ENCODE data around the gene HIF3A. TPM values are rescaled to one million over a fixed set of nuclear protein-coding genes. Genes with fewer than 3 reads are reported as not detected.

The HIF3A gene
- total RNA-seq, 1 donor from 2014 or later, result 81.4 TPM

DNA sequence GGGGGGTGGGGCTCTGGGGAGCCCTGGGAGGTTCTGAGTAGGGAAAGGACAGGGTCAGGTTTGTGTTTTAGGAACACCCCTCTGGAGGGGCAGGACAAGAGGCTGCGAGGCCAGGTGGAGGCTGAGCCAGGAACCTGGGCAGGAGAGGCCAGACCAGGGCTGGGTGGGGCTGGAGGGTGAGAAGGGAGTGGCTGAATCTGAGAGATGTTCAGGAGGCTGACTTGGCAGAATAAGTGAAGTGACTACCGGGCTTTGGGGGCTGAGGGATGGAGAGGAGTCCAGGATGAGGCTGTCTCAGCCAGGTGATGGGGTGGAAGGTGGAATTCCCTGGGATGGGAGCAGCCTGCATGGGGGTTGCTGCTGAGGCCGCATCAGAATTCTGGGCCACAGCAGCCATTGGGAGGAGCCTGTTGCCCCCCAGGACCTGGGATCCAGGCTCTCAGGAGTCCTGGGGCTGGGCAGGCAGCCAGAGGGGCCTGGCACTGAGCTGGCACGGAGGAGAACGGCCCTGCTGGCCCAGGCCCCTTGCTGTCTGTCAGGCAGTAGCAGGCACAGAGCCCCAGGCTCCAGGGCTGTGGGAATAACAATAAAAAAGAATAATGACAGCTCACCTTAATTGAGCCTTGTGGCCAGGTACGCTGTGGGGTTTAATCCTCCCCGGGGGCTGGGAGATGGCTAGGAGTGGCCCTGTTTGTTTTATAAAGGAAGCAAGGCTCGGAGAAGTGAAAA lies 53.4 kb downstream of the HIF3A start:
- intact Hi-C loops (cut with micrococcal nuclease), result no loop called here
- DNase-seq, result peak; percentile 60
- ATAC-seq, result peak; percentile 16

DNA sequence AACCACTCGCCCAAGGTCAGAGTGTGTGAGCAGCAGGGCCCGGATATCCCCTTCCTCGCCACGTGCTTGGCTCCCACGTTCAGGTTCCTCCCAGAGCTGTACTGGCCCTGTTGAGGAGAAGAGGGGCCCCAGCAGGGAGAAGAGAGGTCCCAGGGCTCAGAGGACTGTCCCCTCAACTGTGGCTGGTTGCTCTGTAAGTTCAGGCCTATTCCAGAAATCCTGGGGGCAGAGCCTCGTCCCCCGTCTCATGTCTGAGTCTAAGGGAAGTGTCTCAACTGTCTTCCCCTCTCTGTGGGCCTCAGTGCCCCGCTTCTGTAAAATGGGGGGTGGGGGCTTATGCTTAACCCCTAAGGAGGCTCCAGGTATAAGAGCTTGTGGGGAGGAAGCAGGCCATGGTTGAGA lies 53.9 kb downstream of the HIF3A start:
- no peak for DNase-seq
- peak; percentile 2 for ATAC-seq
- intact Hi-C loops (cut with micrococcal nuclease), result no loop called here

DNA sequence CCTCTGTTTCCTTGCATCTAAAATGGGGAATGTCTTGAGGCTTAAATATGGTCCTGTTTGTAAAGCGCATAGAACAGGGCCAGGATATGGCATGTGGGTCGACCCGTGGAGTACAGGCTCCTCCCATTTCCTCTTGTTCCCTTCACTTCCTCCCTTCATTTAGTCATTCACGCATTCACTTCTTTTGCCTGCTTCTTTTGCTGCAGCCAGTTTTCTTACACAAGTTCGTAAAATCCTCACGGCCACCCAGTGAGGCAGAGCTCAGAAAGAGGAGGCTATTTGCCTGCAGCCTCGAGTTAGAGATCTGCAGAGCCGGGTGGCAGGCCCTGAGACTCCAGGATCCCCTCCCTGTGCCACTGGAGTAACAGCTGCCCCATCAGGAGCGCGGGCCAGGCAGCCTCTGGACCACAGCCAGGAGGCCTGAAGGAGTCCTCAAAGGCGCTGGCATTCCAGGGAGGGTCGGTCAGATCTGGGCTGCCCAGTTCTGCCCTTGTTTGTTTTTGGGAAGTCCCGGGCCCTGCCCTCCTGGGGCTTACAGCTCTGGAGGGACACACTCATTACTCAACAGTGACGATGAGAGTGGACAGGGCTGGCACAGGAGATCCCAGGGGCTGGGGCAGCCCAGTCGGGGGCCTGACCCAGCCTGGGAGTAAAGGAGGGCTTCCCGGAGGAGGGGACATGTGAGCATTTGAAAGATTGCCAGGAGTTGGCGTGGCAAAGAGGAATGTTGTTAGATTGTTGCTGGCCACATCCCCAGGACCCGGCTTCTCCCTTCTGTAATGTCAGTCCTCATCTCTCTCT lies 54.6 kb downstream of the HIF3A start:
- ATAC-seq, result no peak
- intact Hi-C loops (cut with micrococcal nuclease), result no loop called here
- DNase-seq, result peak; percentile 65

DNA sequence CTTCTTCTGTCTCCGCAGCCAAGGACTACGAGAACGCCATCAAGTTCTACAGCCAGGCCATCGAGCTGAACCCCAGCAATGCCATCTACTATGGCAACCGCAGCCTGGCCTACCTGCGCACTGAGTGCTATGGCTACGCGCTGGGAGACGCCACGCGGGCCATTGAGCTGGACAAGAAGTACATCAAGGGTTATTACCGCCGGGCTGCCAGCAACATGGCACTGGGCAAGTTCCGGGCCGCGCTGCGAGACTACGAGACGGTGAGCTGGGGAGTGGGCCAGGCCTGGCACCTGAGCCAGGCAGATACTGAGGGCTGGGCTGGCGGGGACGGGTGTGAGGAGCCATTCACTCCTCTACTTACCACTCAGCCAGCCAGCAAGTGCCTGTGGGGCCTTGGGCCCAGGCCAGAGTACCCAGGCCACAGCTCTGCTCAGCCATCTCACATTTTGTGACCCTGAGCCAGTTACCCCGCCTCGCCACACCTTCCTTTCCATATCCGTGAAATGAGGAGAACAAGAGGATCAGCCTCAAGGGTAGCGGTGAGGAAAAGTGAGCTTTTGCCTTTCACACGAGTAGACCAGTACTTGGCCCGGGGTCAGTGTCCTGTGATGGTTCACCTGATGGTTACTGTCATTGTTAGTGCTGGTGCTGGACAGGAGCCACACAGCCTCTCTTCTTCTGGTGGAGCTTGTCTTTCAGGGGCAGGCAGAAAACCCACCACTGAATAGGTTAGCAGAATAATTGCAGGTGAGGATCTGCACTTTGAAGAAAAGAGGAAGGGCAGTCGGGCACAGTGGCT lies 57.1 kb downstream of the HIF3A start:
- no peak for DNase-seq
- intact Hi-C loops (cut with micrococcal nuclease), result no loop called here
- ATAC-seq, result no peak

DNA sequence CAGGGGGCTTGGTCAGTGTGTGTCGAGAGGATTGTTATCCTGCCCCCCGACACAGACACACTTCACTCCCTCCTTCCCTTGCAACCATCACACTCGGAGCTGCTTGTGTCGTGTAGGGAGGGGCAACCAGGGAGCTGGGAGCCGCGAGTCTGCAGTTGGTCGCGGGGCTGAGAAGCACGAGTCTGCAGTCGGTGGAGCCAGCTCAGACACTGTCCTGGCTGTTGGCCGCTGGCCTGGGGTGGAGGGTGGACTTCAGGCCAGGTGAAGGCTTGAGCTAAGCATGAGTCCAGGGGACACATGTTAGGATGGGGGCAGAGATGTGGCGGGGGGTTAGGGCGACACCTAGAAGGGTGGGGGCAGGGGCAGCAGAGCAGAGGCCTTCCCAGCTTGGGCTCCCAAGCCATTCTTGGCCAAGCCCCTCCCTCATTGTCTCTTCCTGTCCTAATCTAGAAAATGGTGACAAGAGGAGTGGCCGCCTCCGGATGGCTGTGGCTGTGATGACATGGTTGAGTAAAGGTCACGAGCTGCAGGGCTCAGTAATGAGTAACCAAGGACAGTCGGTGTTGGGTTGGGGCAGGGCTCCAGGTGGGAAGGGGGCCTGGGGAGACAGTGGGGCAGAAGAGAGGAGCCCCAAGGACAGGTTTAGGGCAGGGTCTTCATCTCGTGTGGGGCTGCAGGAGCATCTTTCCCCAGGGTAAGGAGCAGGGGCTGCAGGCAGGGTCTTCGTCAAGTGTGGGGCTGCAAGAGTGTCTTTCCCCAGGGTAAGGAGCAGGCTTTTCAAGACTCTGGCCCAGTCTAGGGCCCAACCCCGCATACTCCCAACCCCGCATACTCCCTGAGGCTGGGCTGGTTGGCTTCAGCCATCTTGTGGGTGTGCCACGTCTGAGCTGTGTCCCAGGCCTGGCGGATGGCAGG lies 58.6 kb downstream of the HIF3A start:
- intact Hi-C loops (cut with micrococcal nuclease), result no loop called here
- DNase-seq (no peak), ATAC-seq (peak; percentile 42)

DNA sequence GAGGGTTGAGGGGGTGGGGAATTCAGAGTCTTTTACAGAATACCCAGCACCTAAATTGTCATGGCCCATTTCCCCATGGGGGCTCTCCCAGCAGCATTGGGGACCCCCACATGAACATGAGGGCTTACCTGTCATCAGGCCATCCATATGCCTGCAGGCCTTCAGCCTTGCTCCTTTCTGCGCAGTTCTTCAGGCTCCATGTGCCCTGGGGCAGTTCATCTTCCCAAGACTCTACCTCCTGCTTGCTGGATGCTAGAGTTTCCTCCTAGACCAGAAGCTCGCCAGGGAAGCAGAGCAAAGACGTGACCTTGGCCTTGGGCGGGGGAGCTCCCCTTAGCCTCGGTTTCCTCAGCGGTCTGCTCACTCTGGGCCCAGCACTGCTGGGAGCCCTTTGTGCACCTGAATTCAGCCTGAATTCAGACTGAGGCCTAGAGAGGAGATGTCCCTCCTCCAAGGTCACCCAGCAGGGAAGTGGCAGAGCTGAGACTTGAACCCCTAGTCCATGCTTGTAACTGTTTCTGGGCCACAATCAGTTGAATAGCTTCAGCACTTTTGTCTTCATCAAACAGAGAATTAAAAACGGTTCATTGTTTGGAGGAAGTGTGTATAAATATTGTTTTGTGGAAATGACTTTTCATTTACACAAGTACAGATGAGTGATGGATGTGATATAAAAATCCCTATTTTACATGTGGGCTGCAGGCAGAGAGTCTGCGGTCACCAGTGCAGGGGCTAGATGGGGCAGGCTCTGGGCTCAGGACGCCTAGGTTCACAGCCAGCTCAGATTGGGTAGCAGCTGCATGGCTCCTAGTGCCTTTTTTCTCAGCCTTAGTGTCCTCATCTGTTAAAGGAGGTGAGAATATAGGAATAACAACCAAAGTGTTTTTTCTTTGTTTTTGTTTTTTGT lies 59.6 kb downstream of the HIF3A start:
- intact Hi-C loops (cut with micrococcal nuclease), result no loop called here

DNA sequence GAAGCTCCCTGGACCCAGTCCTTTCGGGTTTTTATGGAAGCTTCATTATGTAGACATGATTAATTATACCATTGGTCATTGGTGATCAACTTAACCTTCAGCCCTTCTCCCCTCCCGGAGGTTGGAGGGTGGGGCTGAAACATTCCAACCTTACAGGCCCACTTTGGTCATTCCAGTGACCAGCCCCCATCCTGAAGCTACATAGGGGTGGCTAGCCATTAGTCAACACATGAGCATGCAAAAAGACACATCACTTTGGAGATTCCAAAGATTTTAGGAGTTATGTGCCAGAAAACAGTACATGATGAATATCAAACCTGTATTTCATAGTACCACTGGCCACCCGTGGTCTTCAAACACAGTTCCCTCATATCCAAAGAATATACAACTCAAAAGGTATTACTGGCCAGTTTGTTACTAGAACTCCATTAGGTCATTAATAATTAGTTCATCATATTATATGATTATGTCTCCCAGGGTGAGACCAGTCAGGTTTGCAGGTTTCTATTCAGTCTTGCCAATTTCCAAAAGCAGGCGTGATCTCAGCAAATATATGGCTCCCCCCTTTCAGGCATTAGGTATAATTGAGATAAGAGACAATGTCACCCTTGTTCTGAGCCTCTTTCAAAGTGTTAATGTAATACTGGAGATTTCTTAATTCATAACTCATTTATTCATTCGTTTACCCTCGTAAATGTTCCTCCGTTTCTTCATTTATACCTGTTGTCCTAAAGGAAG lies 61.2 kb downstream of the HIF3A start:
- ATAC-seq (no peak), DNase-seq (no peak)
- intact Hi-C loops (cut with micrococcal nuclease), result no loop called here

More for the DNA sequence above, 59.6 kb downstream of the HIF3A start:
- DNase-seq, result no peak
- ATAC-seq, result no peak

DNA sequence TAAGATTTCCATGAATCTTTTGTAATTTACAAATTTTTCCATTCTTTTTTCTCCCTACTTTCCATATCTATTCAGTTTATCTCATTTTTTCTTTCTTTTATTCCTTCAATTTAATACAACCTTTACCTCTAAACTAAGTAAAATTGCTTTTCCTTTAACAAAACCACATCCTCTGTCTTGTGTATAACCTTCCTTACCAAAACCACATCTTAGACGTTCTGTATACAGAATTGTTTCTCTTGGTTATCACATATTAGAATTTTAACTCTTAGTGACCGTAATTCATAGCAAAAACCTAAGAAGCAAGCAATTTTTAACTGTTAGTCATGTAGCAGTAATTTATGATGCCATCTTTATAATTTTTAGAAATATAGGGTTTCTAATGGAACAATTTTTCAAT lies 65.1 kb downstream of the HIF3A start:
- no peak for ATAC-seq
- DNase-seq, result no peak
- intact Hi-C loops (cut with micrococcal nuclease), result no loop called here

DNA sequence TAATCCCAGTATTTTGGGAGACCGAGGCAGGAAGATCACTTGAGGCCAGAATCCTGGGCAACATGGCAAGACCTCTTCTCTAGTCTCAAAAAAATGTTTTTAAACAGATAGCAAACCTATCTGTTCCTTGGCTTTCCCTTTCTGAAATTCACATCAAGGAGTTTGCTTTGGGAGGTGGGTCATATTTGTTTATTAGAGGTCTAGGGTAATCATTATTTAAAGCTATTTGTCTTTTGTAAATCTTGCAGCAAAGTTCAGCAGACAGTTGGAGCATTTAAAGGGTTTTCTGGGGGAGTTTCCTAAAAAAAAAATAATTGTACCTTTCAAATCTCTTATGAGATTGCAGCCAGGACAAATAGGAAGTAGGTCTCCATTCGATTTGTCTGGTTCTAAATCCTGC lies 67.5 kb downstream of the HIF3A start:
- DNase-seq, result no peak
- intact Hi-C loops (cut with micrococcal nuclease), result no loop called here
- ATAC-seq, result no peak

DNA sequence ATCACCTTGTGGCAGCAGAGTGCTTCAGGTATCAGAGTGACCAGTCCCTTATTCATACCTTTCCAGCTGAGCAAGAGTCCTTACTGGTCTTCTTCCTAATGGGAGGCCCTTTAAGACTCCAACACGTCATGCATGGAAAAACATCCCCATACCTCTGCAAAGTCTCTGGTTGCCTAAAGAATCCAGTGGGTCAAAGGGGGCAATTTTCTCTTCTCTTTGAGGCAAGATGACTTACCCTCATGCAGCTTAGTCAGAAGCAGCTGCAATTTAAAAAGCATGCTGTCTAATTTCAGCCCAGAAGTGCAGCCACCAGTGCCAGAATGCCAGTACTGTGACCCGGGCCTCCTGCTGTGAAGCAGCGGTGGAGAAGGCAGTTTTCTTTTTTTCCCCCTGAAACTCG lies 68.7 kb downstream of the HIF3A start:
- intact Hi-C loops (cut with micrococcal nuclease), result no loop called here
- ATAC-seq (no peak), DNase-seq (no peak)

DNA sequence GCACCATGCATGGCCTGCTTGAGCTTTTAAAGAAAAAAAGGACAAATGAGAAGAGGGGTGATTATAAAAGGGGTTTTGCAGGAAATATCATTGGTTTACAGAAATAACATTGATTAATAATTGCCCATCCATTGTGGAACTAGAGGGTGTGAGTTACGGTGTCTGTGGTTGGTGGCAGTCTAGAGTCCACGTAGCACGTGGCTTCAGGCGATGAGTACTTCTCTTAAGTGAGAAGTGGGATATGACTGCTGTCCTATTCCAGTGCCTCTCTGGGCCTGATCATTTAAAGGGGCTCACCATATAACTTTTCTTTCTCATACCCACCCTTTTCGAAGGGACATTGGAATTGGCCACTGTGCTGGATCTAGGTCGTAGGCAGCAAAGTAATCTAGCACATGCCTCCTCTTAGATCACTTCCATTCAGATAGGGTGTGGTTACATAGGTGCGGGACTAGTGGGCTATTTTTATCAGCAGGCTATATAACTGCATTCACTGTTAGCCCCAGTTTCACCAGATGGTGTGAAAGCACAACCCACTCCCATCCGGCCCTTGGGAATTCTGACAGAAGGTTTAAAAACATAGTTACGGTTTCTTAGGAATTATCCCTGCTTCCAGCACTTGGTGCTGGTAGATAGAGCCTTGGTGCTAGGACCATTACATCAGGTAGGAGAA lies 69.9 kb downstream of the HIF3A start:
- DNase-seq, result no peak
- intact Hi-C loops (cut with micrococcal nuclease), result no loop called here
- ATAC-seq, result peak; percentile 43

DNA sequence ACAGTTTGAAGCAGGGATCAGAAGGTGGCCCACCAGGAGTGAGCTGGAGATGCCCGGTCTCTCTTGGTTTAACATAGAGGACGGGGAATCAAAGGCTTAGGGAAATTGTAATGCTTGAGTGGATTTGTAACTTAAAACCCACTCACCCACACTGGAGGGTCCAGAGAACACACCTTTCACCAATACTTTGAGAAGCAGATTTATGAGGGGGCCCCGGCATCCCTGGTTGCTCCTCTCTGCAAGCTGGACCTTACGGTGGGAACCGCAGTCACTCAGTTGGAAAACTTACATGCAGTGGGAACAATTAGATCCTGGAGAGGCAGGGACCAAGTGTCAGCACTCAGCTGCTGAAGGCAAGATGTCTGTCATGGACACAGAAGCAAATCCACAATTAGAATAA lies 70.6 kb downstream of the HIF3A start:
- ATAC-seq (no peak), DNase-seq (no peak)
- intact Hi-C loops (cut with micrococcal nuclease), result no loop called here

DNA sequence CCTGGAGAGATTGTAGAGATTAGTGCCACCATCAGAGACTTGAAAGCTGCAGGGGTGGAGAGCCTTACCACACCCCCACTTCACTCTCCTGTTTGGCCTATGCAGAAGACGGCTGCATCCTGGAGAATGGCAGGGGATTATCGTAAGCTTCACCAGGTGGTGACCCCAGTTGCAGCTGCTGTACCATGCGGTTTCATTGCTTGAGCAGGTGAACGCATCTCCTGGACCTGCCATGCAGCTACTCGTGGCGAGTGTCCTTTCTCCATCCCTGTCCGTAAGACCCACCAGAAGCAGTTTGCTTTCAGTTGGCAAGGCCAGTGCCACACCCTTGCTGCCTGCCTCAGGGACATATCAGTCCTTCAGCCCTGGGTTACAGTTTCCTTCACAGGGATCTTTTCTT lies 71.3 kb downstream of the HIF3A start:
- ATAC-seq, result no peak
- intact Hi-C loops (cut with micrococcal nuclease), result no loop called here
- no peak for DNase-seq

DNA sequence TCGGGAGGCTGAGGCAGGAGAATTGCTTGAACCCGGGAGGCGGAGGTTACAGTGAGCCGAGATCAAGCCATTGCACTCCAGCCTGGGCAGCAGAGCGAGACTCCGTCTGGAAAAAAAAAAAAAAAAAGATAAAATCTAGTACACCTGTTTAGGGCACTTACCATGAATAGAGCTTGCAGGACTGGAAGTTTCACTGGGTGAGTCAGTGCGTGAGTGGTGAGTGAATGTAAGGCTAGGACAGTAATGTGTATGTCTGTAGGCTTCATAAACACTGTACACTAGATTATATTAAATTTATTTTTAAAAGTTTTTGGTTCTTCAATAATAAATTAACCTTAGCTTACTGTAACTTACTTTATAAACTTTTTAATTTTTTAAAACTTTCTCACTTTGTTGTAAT lies 73.0 kb downstream of the HIF3A start:
- no peak for ATAC-seq

DNA sequence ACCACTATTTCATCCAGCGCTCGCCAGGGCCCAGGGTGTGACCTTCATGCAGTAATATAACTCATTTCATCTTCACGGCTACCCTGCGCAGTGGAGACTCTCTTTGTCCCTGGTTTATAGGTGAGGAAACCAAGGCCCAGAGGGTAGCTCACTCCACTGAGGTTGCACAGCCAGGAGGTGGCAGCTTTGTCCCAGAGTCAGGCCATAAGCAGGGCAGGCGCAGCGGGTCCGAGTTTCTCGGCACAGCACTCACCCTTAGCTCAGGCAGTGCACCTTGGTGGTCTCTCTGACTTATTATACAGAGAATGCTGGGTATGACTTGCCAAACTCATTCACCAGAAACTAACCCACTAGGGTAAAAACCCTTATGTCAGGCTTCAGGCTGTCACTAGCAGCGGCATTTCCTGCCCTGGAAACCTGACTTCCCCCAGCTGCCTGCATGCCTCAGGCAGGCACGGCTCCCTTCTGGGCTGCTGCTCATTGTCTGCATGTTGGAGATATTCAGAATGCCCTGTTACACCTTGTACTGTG lies 74.6 kb downstream of the HIF3A start:
- no peak for DNase-seq
- intact Hi-C loops (cut with micrococcal nuclease), result no loop called here
- ATAC-seq, result no peak

More for the DNA sequence above, 73.0 kb downstream of the HIF3A start:
- intact Hi-C loops (cut with micrococcal nuclease), result no loop called here
- DNase-seq, result no peak

DNA sequence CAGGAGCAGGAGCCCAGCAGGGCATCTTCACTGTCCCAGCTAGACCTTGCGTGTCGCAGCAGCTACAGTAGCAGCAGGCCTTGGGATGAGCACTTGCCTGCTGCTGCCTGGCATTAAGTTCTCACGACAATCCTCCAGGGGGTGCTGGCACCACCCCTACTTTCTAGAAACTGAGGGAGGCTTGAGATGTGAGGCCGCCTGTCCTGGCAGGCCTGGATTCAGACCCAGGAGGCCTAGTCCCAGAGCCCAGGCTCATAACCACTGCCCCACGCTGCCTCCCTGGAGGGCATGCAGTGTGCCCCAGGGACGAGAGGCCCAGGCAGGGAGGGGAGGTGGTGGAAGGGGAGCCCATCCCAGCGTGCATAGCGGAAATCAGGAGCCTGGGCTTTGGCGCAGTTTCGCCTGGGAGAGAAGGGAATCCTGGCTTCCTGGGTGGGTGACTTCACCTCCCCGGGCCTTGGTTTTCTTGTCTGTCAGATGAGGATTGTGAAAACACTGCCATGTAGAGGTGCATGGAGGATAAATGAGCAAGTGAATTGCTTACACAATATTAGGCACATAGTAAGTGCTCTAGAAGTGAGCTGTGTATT lies 76.2 kb downstream of the HIF3A start:
- intact Hi-C loops (cut with micrococcal nuclease), result no loop called here
- ATAC-seq (peak; percentile 2), DNase-seq (no peak)

All from left ventricle myocardium superior (tissue), 1 donor.